H1 (cell line): ENCODE measurements around the gene MYO9B. TPM values are rescaled to one million over a fixed set of nuclear protein-coding genes. Genes with fewer than 3 reads are reported as not detected.

Source experiments
- CTCF ChIA-PET: fragments of 300-600 bp; sonication (Branson Sonifier 250); formaldehyde crosslinking; loops from one replicate; lab custom pipeline; 2021; ENCODE audit not compliant: partially characterized antibody; lab: Charles Lee
- POLR2A ChIA-PET: fragments of 300-600 bp; sonication (Branson Sonifier 250); formaldehyde crosslinking; loops from one replicate; lab custom pipeline; 2021; ENCODE audit warnings: inconsistent platforms; ENCODE audit not compliant: partially characterized antibody; lab: Charles Lee
- DNase-seq, 2 experiments: peaks; one replicate each; pipeline versions ENCODE4 v3.0.0 to v3.0.0-alpha.2; 2010 to 2022; ENCODE audit warnings: low spot score in 2 of 2, low read depth in 1 of 2, mixed read lengths in 1 of 2
- FAIRE-seq: peaks from 2 replicates; lab custom pipeline; 2011; peaks lifted over from hg19 to GRCh38; lab: Jason Lieb, UNC
- H2AFZ ChIP-seq: 2 replicates; pipeline ENCODE4 v1.8.1; 2012; ENCODE audit warnings: low read length, inconsistent platforms
- H2AK5ac ChIP-seq: 2 replicates; pipeline ENCODE4 v1.6.1; 2013; ENCODE audit warnings: low read depth, low read length
- H2BK120ac ChIP-seq: replicated peaks from 2 replicates; pipeline ENCODE3; 2013; ENCODE audit warnings: low read depth, low read length, inconsistent platforms
- H2BK12ac ChIP-seq: 2 replicates; pipeline ENCODE4 v1.6.1; 2013; ENCODE audit warnings: low read depth, low read length
- H2BK15ac ChIP-seq: 2 replicates; pipeline ENCODE4 v1.6.1; 2013; ENCODE audit warnings: low read length
- H2BK20ac ChIP-seq: 2 replicates; pipeline ENCODE4 v1.6.1; 2013; ENCODE audit warnings: low read length
- H2BK5ac ChIP-seq: 2 replicates; pipeline ENCODE4 v1.6.1; 2013; ENCODE audit warnings: low read depth, low read length
- H3K14ac ChIP-seq: 2 replicates; pipeline ENCODE4 v1.6.1; 2013; ENCODE audit warnings: inconsistent platforms; ENCODE audit not compliant: insufficient read length
- H3K18ac ChIP-seq: 2 replicates; pipeline ENCODE4 v1.6.1; 2013; ENCODE audit warnings: low read length; ENCODE audit errors: extremely low read depth
- H3K23ac ChIP-seq: 2 replicates; pipeline ENCODE4 v1.6.1; 2013; ENCODE audit warnings: inconsistent platforms; ENCODE audit not compliant: insufficient read length
- H3K23me2 ChIP-seq: 2 replicates; pipeline ENCODE4 v1.6.1; 2013; ENCODE audit warnings: low read depth, low read length
- H3K27ac ChIP-seq: 2 replicates; pipeline ENCODE4 v1.6.1; 2011; ENCODE audit warnings: low read depth, low read length, inconsistent platforms
- H3K27me3 ChIP-seq, 4 experiments: replicated peaks in 1 of 4; 1 replicate in 1 of 4; 2 replicates in 3 of 4; pipeline versions ENCODE4 v1.6.1 to v1.8.1; 2011 to 2013; ENCODE audit warnings: low read length in 3 of 4, mild to moderate bottlenecking in 3 of 4, inconsistent platforms in 2 of 4, mixed read lengths in 2 of 4, moderate library complexity in 1 of 4; ENCODE audit not compliant: control insufficient read depth in 3 of 4, insufficient read depth in 3 of 4; ENCODE audit errors: extremely low read depth in 1 of 4
- H3K36me3 ChIP-seq, 4 experiments: 2 replicates each; pipeline versions ENCODE4 v1.6.1 to v1.8.1; 2011 to 2013; ENCODE audit warnings: mild to moderate bottlenecking in 4 of 4, low read length in 3 of 4, moderate library complexity in 2 of 4, control low read depth in 1 of 4, inconsistent platforms in 1 of 4; ENCODE audit not compliant: insufficient read depth in 4 of 4, control insufficient read depth in 2 of 4
- H3K4ac ChIP-seq: replicated peaks from 2 replicates; pipeline ENCODE3; 2013; ENCODE audit warnings: low read length, low read depth, mixed read lengths, inconsistent platforms; ENCODE audit not compliant: insufficient read length
- H3K4me1 ChIP-seq, 4 experiments: replicated peaks in 1 of 4; 1 replicate in 1 of 4; 2 replicates in 3 of 4; pipeline versions ENCODE4 v1.6.1 to v1.8.1; 2011 to 2013; ENCODE audit warnings: low read length in 3 of 4, inconsistent platforms in 2 of 4, mixed read lengths in 1 of 4; ENCODE audit not compliant: insufficient read depth in 4 of 4, control insufficient read depth in 3 of 4
- H3K4me2 ChIP-seq, 2 experiments: 2 replicates each; pipeline versions ENCODE4 v1.6.1 to v1.8.1; 2011 to 2013; ENCODE audit warnings: low read depth in 2 of 2, low read length in 2 of 2, control low read depth in 1 of 2, inconsistent platforms in 1 of 2, mild to moderate bottlenecking in 1 of 2; ENCODE audit not compliant: insufficient read depth in 1 of 2
- H3K4me3 ChIP-seq, 4 experiments: fragments of 200-600, 300-600 bp in 1 of 4; sonication (generic), shearing (Covaris generic), sonication (Bioruptor Twin) in 1 of 4; 2 replicates each; pipeline versions ENCODE4 v1.5.1 to v1.8.1; 2011 to 2016; ENCODE audit warnings: low read length in 4 of 4, low read depth in 3 of 4, control low read depth in 2 of 4, inconsistent platforms in 2 of 4, mild to moderate bottlenecking in 2 of 4, mixed read lengths in 1 of 4, moderate library complexity in 1 of 4; ENCODE audit not compliant: insufficient read depth in 2 of 4; ENCODE audit errors: extremely low read depth in 1 of 4
- H3K56ac ChIP-seq: replicated peaks from 2 replicates; pipeline ENCODE3; 2013; ENCODE audit warnings: low read depth, mild to moderate bottlenecking, mixed read lengths, low read length, inconsistent platforms; ENCODE audit not compliant: insufficient read length
- H3K79me1 ChIP-seq: 2 replicates; pipeline ENCODE4 v1.6.1; 2013; ENCODE audit warnings: low read depth, low read length, control low read depth
- H3K79me2 ChIP-seq, 2 experiments: 2 replicates each; pipeline versions ENCODE4 v1.6.1 to v1.8.1; 2012 to 2013; ENCODE audit warnings: low read length in 2 of 2, mild to moderate bottlenecking in 2 of 2, inconsistent platforms in 1 of 2; ENCODE audit not compliant: insufficient read depth in 2 of 2, control insufficient read depth in 1 of 2
- H3K9ac ChIP-seq, 4 experiments: replicated peaks in 1 of 4; 1 replicate in 1 of 4; 2 replicates in 3 of 4; pipeline versions ENCODE4 v1.6.1 to v1.8.1; 2011 to 2013; ENCODE audit warnings: low read depth in 3 of 4, low read length in 3 of 4, control low read depth in 2 of 4, mild to moderate bottlenecking in 2 of 4, moderate library complexity in 2 of 4, inconsistent platforms in 1 of 4; ENCODE audit errors: extremely low read depth in 1 of 4
- H3K9me3 ChIP-seq, 2 experiments: 2 replicates each; pipeline versions ENCODE4 v1.6.1 to v1.8.1; 2012 to 2013; ENCODE audit warnings: mild to moderate bottlenecking in 2 of 2, moderate library complexity in 2 of 2, control low read depth in 1 of 2, inconsistent platforms in 1 of 2, low read depth in 1 of 2, low read length in 1 of 2, mixed read lengths in 1 of 2; ENCODE audit not compliant: insufficient read depth in 2 of 2
- H4K20me1 ChIP-seq, 2 experiments: replicated peaks in 1 of 2; 2 replicates each; pipeline versions ENCODE3 to v1.8.1; 2011 to 2013; ENCODE audit warnings: inconsistent platforms in 2 of 2, low read length in 2 of 2, mild to moderate bottlenecking in 1 of 2; ENCODE audit not compliant: insufficient read depth in 2 of 2, control insufficient read depth in 1 of 2
- H4K5ac ChIP-seq: 2 replicates; pipeline ENCODE4 v1.6.1; 2013; ENCODE audit warnings: low read length, low read depth, mixed read lengths, inconsistent platforms; ENCODE audit not compliant: insufficient read length
- H4K8ac ChIP-seq: 2 replicates; pipeline ENCODE4 v1.8.0; 2013; ENCODE audit warnings: mild to moderate bottlenecking, moderate library complexity, low read length, inconsistent platforms; ENCODE audit not compliant: insufficient read depth; ENCODE audit errors: extremely low read depth
- H4K91ac ChIP-seq: replicated peaks from 2 replicates; pipeline ENCODE3; 2013; ENCODE audit warnings: low read length, mixed read lengths, inconsistent platforms; ENCODE audit not compliant: insufficient read length
- BACH1 ChIP-seq: IDR thresholded peaks from 2 replicates; pipeline ENCODE4 v1.6.1; 2012; ENCODE audit warnings: low read length, improper control_type of control experiment
- CHD2 ChIP-seq: IDR thresholded peaks from 2 replicates; pipeline ENCODE4 v1.6.1; 2012; ENCODE audit warnings: low read length, improper control_type of control experiment
- EP300 ChIP-seq, 2 experiments: IDR thresholded peaks; 1 replicate in 1 of 2; 2 replicates in 1 of 2; pipeline ENCODE4 v1.6.1; 2011 to 2012; ENCODE audit warnings: low read depth in 2 of 2, low read length in 2 of 2, mild to moderate bottlenecking in 2 of 2, borderline replicate concordance in 1 of 2, inconsistent platforms in 1 of 2, moderate library complexity in 1 of 2
- FOSL1 ChIP-seq: IDR thresholded peaks from 2 replicates; pipeline ENCODE4 v1.6.1; 2011; ENCODE audit warnings: mild to moderate bottlenecking, low read depth, low read length, moderate library complexity; ENCODE audit not compliant: insufficient read depth
- GTF2F1 ChIP-seq: IDR thresholded peaks from 2 replicates; pipeline ENCODE4 v1.6.1; 2012; ENCODE audit warnings: low read depth, low read length, improper control_type of control experiment, borderline replicate concordance
- JUN ChIP-seq: IDR thresholded peaks from 2 replicates; pipeline ENCODE4 v1.6.1; 2011; ENCODE audit warnings: low read depth, mild to moderate bottlenecking, improper control_type of control experiment, low read length
- NANOG ChIP-seq: IDR thresholded peaks from 2 replicates; pipeline ENCODE4 v1.6.1; 2011; ENCODE audit warnings: low read length, low read depth, mild to moderate bottlenecking, inconsistent platforms; ENCODE audit not compliant: insufficient read depth, poor library complexity, severe bottlenecking
- NRF1 ChIP-seq: IDR thresholded peaks from 2 replicates; pipeline ENCODE4 v1.6.1; 2011; ENCODE audit warnings: mild to moderate bottlenecking, low read depth, low read length, improper control_type of control experiment
- RAD21 ChIP-seq, 2 experiments: IDR thresholded peaks in 1 of 2; conservative IDR thresholded peaks in 1 of 2; 2 replicates each; pipeline ENCODE4 v1.6.1; 2011; ENCODE audit warnings: low read depth in 2 of 2, low read length in 2 of 2, improper control_type of control experiment in 1 of 2, inconsistent platforms in 1 of 2, mild to moderate bottlenecking in 1 of 2, moderate library complexity in 1 of 2
- SP4 ChIP-seq: IDR thresholded peaks from 2 replicates; pipeline ENCODE4 v1.6.1; 2012; ENCODE audit warnings: low read length, inconsistent platforms
- TAF7 ChIP-seq: optimal IDR thresholded peaks from 2 replicates; pipeline ENCODE3; 2011; ENCODE audit warnings: low read depth, mild to moderate bottlenecking, inconsistent platforms, low read length, moderate library complexity, borderline replicate concordance
- WGBS, 2 experiments: shearing (Covaris generic) in 1 of 2; methylation state at CpG; one replicate each; pipeline versions ENCODE4 v1.1.6 to v1.1.7; 2013 to 2015; ENCODE audit warnings: low lambda C conversion rate in 2 of 2, mixed read lengths in 2 of 2, inconsistent platforms in 1 of 2, low coverage in 1 of 2, missing lambda C conversion rate in 1 of 2; ENCODE audit not compliant: insufficient replicate concordance in 2 of 2, insufficient coverage in 1 of 2, insufficient read length in 1 of 2; ENCODE audit errors: extremely low coverage in 1 of 2, missing lambda C conversion rate in 1 of 2; 5-methylcytosine and 5-hydroxymethylcytosine counted together
- polyA plus RNA-seq, 7 experiments: library from polyadenylated mRNA; depleted of rRNA in 3 of 7; stranded (reverse) in 5 of 7; unstranded in 2 of 7; fragments of >200 nt in 5 of 7; fragments of 200-250 nt in 2 of 7; gene quantifications; 1 replicate in 5 of 7; 2 replicates in 1 of 7; 4 replicates in 1 of 7; pipeline versions ENCODE4 v1.2.1 to v1.2.3, GENCODE V29; 2011 to 2013; ENCODE audit warnings: missing spikeins in 2 of 7, mixed read lengths in 2 of 7
- total RNA-seq: library from RNA; stranded (reverse); fragmentation: NEBNext Ultra II Directional; extraction: Animal tissue kit (Norgen Biotek cat#: 25700); gene quantifications from 2 replicates; pipeline ENCODE4 v1.2.1, GENCODE V29; 2021

MYO9B gene
- total and polyA plus RNA-seq, 2 of the 8 experiments (the other 6 are each of a cell fraction or from before 2014, with no cell fraction given) = 27.6 to 77.1 TPM

GRCh38 chr19:17135001-17135853 lies 59.6 kb downstream of the MYO9B start:
- no peak overlapping the region for H3K23ac ChIP-seq
- peak; percentile 88 to 90 for DNase-seq
- H3K79me1 ChIP-seq = no peaks in the 10 kb centered on the region; the same call in 1 of the 2 replicates
- no peak overlapping the region for H2BK15ac ChIP-seq
- peak overlapping the region; percentile 91 for H4K91ac ChIP-seq
- H3K4me3 ChIP-seq = peak overlapping the region in 3 of 4 experiments; percentile 15 to 49 (median 38); a peak in 4 of 8 replicates
- peak overlapping the region; percentile 96 for H2BK5ac ChIP-seq
- peak overlapping the region; percentile 78 for H3K27ac ChIP-seq
- peaks cover 7 to 16% (median 12%) of the 10 kb centered on the region in 4 experiments; a peak in 6 of 7 replicates for H3K4me1 ChIP-seq
- no peaks in the 10 kb centered on the region for H3K36me3 ChIP-seq
- H2AFZ ChIP-seq = no peak overlapping the region
- 11% methylated on average over 30 of the region's 30 CpGs; no CpG with 5 or more reads in 1 of the 2 experiments for WGBS, 2 experiments
- peak overlapping the region; percentile 53 for H4K8ac ChIP-seq
- peak overlapping the region; percentile 99 for H2BK12ac ChIP-seq
- H3K4ac ChIP-seq = no peak overlapping the region
- ChIA-PET CTCF (no interaction called here), POLR2A (interaction anchor here (1.0 kb wide), 1 partner anchor 10 kb away, joined by 3 read pairs; no protein-coding TSS in a partner anchor)
- no peaks in the 10 kb centered on the region for H3K79me2 ChIP-seq
- H3K9me3 ChIP-seq = no peaks in the 10 kb centered on the region
- no peaks in the 10 kb centered on the region; the same call in 1 of the 2 replicates for H3K23me2 ChIP-seq
- peak overlapping the region; percentile 92 for H2BK20ac ChIP-seq
- FAIRE-seq = no peak
- H3K14ac ChIP-seq = peak overlapping the region; percentile 21
- no peaks in the 10 kb centered on the region for H3K27me3 ChIP-seq
- H2BK120ac ChIP-seq = peak overlapping the region; percentile 90
- no peaks in the 10 kb centered on the region for H4K20me1 ChIP-seq
- H3K4me2 ChIP-seq = peak overlapping the region; percentile 60 to 73
- peak overlapping the region; percentile 32 for H3K56ac ChIP-seq
- H2AK5ac ChIP-seq = peak overlapping the region; percentile 71
- peak overlapping the region; percentile 88 for H3K18ac ChIP-seq
- H3K9ac ChIP-seq = peak overlapping the region in 3 of 4 experiments; percentile 54 to 63 (median 54); a peak in 6 of 7 replicates
- no peak overlapping the region for H4K5ac ChIP-seq
- TF ChIP-seq CHD2 (no peak), GTF2F1 (no peak), SP4 (no peak), FOSL1 (no peak), BACH1 (no peak), NRF1 (no peak), RAD21 (IDR thresholded peaks at IDR 0.05 in 1 of 2, conservative IDR thresholded peaks at IDR 0.05 in 1 of 2; ENCODE audit: low read depth in 2 of 2, low read length in 2 of 2) (peak in 1 of 2 experiments; percentile 19; a peak in 2 of 4 replicates), NANOG (no peak), JUN (peak; percentile 96), EP300 (IDR thresholded peaks at IDR 0.05; ENCODE audit: borderline replicate concordance in 1 of 2, low read depth in 2 of 2, low read length in 2 of 2) (no peak), TAF7 (no peak)
